Choroid plexus epithelial cell (primary cell): Measurements from ENCODE around the gene NEIL1.
A peak's percentile ranks its signal among the peaks of the same experiment; 100 is the strongest.
"Not testable (repeated sequence)": the region's sequence is repeated elsewhere in the genome, so short reads cannot be mapped to it uniquely, and the experiment has no call there.

Source experiments
- DNase-seq: peaks from one replicate; pipeline ENCODE4 v3.0.0-alpha.2; 2010; ENCODE audit warnings: low read depth
- H3K4me3 ChIP-seq: 2 replicates; pipeline ENCODE4 v1.5.1; 2011; ENCODE audit warnings: low read depth, mild to moderate bottlenecking, control low read depth, low read length, moderate library complexity
- TF ChIP-seq, protein P1 (sequence below): conservative IDR thresholded peaks from 2 replicates; pipeline ENCODE4 v1.5.1; 2011; ENCODE audit warnings: low read depth, mild to moderate bottlenecking, control low read depth, inconsistent platforms, low read length, moderate library complexity

NEIL1 gene

DNA sequence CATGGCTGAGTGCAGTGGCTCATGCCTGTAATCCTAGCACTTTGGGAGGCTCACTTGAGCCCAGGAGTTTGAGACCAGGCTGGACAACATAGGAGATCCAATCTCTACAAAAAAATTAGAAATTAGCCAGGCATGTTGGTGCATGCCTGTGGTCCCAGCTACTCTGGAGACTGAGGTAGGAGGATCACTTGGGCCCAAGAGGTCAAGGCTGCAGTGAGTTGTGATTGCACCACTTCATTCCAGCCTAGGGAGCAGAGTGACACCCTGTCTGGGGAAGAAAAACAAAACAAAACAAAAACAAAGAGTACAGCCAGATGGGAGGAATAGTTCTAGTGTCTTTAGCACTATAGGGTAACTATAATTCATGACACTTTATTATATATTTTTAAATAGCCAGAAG is 37.1 kb upstream of the NEIL1 start:
- DNase-seq = peak; percentile 74
- no peak overlapping the region for H3K4me3 ChIP-seq
- TF ChIP-seq, protein P1, sequence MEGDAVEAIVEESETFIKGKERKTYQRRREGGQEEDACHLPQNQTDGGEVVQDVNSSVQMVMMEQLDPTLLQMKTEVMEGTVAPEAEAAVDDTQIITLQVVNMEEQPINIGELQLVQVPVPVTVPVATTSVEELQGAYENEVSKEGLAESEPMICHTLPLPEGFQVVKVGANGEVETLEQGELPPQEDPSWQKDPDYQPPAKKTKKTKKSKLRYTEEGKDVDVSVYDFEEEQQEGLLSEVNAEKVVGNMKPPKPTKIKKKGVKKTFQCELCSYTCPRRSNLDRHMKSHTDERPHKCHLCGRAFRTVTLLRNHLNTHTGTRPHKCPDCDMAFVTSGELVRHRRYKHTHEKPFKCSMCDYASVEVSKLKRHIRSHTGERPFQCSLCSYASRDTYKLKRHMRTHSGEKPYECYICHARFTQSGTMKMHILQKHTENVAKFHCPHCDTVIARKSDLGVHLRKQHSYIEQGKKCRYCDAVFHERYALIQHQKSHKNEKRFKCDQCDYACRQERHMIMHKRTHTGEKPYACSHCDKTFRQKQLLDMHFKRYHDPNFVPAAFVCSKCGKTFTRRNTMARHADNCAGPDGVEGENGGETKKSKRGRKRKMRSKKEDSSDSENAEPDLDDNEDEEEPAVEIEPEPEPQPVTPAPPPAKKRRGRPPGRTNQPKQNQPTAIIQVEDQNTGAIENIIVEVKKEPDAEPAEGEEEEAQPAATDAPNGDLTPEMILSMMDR = no peak

DNA sequence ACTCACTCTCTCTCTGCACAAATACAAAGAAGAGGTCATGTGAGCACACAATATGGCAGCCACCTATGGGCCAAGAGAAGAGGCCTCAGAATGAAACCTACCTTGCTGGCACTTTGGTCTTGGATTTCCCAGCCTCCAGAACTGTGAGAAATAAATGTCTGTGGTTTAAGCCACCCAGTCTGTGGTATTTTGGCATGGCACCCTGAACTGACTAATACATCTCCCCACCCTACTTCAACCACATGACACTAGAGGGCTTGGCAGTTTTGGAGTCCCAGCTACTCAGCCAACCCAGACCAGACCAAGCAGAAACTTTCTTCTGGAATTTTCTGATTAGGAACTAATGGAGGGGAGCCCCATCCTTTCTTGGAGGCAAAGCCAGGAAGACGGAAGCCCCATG is 34.3 kb upstream of the NEIL1 start:
- not testable (repeated sequence) for DNase-seq, H3K4me3 ChIP-seq

DNA sequence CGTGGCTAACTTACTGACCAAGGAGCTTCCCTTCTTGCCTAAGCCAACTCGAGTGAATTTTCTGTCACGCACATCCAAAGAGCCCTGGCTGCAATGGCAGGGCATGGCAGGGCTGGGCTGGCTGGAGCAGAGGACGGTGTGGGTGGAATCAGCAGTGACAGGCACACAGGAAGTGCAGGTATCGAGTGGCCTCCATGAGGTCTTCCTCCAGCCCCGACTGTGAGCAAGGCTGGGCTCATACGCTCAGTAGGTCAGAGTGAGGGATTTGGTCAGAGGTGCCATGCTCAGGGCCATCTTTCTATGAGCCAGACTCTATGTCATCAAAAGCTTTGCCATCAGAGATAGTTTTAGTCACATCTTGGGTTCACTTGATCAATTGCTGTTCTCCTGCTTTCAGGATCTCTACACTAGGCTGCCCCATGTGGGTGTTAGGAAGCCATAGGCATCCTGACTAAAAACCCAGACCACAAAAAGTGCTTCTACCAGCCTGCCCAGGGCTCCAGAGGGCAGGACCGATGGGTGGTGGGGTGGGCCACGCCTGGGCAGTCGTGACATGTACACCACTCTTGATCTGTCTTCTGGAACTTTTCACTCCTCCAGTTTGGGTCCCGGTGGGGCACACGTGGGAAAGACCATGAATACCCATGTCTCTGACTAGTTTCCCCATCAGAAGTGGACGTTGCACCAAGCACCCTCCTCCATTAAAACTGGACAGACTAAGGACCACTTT is 33.6 kb upstream of the NEIL1 start:
- DNase-seq = no peak
- H3K4me3 ChIP-seq = no peak overlapping the region
- TF ChIP-seq, protein P1 = no peak

DNA sequence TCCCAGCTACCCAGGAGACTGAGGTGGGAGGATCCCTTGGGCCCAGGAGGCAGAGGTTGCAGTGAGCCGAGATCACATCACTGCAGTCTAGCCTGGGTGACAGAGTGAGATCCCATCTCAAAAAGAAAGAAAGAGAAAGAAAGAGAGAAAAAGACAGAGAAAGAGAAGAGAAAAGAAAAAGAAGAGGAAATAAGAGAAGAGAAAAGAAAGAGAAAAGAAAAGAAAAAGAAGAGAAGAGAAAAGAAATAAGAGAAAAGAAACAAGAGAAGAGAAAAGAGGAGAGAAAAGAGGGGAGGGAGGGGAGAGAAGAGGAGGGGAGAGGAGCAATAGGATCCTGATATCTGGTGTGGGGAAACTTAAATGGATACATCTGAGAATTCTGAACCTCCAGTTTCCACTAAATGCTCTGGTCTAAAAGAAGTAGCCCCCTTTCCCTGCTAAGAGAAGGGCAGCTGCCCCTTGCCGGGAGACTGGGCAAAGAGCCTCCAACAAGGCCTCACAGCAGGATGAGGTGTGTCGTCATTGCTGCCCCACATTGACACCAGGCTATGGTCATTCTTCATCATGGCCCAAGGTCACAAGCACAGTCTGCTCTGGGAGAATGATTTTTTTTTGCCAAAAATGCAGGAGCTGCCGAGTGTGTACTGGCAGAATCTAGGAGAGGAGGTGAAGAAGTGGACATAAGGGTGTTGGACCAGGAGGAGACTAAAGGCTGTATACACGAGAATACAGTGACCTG is 32.1 kb upstream of the NEIL1 start:
- no peak overlapping the region for H3K4me3 ChIP-seq
- no peak for DNase-seq
- TF ChIP-seq, protein P1 = no peak

DNA sequence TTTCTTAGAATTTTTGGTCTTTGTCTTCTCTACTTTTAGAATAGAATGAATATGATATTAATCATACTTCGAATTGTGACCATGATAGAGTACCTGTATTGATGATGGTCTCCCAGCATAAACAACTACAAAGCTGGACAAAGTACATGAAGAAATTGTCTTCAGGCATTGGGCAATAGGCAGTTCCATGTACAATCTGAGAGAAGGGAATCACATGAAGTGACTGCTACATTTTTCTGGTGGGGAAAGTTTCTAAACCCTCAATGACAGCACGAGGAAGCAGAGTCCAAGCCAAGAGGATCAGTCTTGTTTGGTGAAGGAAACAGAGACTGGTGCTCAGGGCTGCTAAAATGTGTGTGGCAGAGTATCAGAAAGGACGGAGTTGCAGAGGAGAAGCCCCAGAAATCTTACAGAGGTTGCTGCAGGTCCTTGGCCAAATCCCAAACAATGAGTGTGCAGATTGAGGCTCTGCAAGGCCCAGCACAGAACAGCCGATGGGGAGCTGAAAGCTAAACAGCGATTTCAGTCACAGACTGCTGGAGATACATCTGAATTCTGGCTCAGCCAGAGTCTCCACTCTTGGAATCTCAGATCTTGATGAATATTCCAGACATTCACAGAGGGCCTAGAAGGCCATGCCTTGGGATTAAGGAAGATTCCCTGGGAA is 27.5 kb upstream of the NEIL1 start:
- not testable (repeated sequence) for H3K4me3 ChIP-seq
- peak; percentile 23 for DNase-seq

GRCh38 chr15:75321711-75322110 is 25.1 kb upstream of the NEIL1 start:
- no peak overlapping the region for H3K4me3 ChIP-seq
- TF ChIP-seq, protein P1 = no peak
- DNase-seq = no peak

DNA sequence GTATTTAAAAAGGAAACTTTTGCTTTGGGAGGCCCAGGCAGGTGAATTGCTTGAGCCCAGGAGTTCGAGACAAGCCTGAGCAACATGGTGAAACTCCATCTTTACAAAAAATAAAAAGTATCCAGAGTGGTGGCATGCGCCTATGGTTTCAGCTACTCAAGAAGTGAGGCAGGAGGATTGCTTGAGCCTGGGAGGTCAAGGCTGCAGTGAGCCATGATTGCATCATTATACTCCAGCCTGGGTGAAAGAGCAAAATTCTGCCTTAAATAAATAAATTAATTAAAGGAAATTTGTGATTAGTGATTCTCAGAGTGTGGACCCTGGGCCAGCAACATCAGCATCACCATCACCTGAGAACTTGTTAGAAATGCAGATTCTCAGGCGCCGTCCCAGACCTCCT is 20.9 kb upstream of the NEIL1 start:
- DNase-seq = no peak
- TF ChIP-seq, protein P1 = no peak
- H3K4me3 ChIP-seq = no peak overlapping the region
